GM03348 (cell line): ENCODE data around the gene KCND3.
"Not testable (repeated sequence)": the region's sequence is repeated elsewhere in the genome, so short reads cannot be mapped to it uniquely, and the experiment has no call there.

Experiments
- DNase-seq: peaks from one replicate; pipeline ENCODE4 v3.0.0; 2012; ENCODE audit warnings: low spot score

The KCND3 gene

DNA sequence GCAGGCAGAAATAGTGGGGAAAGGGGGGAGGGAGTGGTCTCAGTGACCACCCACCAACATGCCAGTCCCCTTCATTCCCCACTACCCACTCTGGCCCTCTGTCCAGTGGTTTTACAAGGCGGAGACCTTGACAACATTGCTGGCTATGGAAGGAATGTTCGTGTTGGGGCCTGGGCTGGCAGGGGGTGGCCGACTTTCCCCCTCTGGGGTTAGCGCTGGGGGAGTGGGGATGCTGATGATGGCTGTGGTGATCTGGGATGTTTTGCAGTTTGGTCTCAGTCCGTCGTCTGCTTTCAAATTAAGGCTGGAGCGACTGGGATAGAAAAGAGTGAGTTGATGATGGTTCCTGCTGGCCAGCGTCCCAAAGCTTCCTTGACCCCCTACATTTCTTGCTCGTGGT, 213.5 kb downstream of the KCND3 start:
- no peak for DNase-seq

GRCh38 chr1:111770916-111771315, 218.6 kb downstream of the KCND3 start:
- no peak for DNase-seq

- DNase-seq, result peak; percentile 58
Measured at GRCh38 chr1:111769517-111770146, 219.8 kb downstream of the KCND3 start.

- DNase-seq, result no peak
Measured at GRCh38 chr1:111768625-111769024, 220.8 kb downstream of the KCND3 start.

DNA sequence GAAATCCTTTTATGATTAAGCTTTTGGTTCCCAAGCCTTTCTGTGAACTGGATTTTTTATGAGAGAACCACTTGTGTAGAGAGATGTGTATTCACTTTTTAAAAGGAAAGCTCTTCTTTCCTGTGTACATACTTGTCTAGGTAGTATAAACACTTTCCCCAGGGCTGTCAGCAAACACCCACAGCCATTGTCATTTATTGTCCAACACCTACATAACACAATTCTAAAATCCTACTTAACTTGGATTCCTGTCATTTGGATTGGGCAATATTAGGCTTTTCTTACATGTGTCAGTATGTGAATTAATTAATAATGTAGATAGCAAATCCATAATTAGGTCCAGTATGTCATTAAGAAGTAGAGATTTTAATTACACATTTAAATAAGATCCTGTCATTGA, 221.4 kb downstream of the KCND3 start:
- no peak for DNase-seq

GRCh38 chr1:111762332-111762731, 227.1 kb downstream of the KCND3 start:
- DNase-seq, result no peak

- no peak for DNase-seq
Measured at GRCh38 chr1:111761717-111762116, 227.8 kb downstream of the KCND3 start.

- no peak for DNase-seq
Measured at GRCh38 chr1:111758373-111758772, 231.1 kb downstream of the KCND3 start.

GRCh38 chr1:111756124-111756513, 233.3 kb downstream of the KCND3 start:
- peak; percentile 57 for DNase-seq

- DNase-seq, result peak; percentile 98
Measured at GRCh38 chr1:111755331-111756123, 233.9 kb downstream of the KCND3 start, which contains the start of gene DDX20. Gene DDX20 (plus strand): TSS chr1:111755901. CDS start chr1:111755925, 24 bp downstream.

- peak; percentile 68 for DNase-seq
Measured at GRCh38 chr1:111754984-111755330, 234.5 kb downstream of the KCND3 start.

GRCh38 chr1:111751906-111752575, 237.4 kb downstream of the KCND3 start:
- no peak for DNase-seq

- DNase-seq, result no peak
Measured at GRCh38 chr1:111750856-111751255, 238.6 kb downstream of the KCND3 start.

GRCh38 chr1:111749628-111750027, 239.8 kb downstream of the KCND3 start:
- no peak for DNase-seq

- DNase-seq, result no peak
Measured at GRCh38 chr1:111747947-111748346, 241.5 kb downstream of the KCND3 start.

DNA sequence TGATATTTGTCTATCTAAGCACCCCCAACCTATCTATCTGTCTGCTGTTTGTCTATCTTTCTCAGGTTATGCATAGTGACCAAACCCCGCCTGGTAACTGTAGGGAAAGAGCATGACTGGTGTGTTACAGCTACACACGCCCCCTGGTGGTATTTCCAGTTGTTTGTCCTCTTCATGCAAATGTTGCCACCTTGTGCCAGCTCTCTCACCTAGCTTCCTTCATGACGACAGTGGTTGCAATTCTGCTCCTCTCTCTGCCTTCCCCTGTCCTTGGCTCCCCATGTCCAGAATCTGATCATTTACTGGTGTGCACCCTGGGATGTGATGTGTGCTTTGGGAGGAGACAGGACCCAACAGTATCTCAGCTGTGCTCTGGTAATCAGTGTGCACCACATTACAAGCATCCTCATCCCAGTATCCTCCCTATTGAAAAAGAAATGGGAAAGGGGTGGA, 242.2 kb downstream of the KCND3 start:
- peak; percentile 65 for DNase-seq

DNA sequence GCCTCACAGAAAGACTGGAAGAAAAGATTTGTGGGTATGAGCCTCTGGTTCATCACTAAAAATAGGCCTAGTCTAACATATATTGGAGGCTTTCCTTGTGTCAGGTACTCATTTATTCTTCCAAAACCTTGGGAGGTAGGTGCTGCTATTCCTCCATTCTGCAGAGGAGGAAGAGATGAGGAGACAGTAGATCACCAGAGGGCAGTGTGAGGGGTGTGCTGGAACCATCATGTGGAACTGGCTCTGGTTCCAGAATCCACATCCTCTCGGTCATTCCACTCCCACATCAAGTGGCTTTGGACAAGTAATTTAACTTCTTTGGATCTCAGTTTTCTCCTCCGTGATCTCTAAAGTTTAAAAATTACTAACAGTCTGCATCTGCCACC, 242.9 kb downstream of the KCND3 start:
- DNase-seq, result no peak

DNA sequence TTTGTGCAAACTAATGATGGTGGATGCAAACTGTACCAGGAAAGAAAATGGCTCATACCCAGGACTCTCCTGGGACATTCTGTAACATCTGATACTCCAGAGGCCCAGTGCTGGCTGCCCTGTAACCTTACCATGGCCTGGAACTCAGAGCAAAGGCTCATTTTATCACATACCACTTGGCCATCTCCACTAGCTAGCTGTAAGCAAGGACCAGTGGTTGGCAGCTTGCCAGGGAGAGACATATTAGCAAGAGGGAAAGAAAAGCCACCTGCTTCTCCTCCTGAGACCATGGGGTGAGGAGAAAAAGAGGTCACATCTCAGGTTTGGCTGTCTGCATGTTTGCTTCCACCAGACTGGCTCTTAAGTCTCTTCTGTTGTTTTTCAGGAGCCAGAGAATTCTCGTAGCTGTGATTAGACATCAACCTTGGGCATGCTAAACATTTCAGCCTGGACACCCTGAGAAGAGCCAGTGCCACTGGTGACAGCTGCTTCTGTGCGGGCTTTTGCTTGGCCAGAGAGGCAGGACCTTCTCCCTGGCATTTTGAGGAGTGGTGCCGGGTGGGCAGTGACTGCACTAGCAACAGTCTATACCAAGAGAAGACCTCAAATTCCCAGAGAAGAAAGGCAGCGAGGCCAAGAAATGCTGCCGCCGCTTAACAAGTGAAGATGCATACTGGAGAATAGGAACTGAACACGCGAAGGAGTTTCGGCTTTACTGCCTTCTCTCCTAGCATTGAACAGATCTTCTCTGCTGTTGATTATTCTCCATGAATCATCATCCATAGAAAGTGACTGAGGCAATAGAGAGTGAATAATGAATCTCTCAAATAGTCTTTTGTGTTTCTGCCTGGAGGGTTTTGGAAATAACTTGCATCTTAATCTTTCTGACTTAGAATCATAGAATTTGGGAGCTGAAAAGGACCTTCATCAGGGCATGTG, 243.5 kb downstream of the KCND3 start:
- no peak for DNase-seq

DNA sequence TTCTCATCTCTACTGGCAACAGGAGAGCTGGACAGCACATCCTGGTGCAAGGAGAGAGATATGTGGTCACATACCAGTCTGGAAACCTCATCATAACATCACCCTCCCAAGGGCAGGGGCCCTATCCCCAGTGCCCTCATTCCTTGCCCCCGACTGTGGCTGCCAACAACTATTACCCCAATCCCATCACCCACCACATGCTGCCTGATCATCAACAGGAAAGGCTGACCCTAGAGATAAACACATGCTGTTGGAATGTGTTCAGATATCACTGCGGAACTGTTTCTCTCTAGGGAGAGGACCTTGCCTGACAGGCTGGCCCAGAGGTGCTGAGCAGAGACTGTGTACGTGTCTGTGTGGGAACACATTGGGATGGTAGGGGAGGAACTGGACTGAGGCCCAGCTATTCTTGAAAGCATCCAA, 245.8 kb downstream of the KCND3 start:
- DNase-seq, result peak; percentile 50

DNA sequence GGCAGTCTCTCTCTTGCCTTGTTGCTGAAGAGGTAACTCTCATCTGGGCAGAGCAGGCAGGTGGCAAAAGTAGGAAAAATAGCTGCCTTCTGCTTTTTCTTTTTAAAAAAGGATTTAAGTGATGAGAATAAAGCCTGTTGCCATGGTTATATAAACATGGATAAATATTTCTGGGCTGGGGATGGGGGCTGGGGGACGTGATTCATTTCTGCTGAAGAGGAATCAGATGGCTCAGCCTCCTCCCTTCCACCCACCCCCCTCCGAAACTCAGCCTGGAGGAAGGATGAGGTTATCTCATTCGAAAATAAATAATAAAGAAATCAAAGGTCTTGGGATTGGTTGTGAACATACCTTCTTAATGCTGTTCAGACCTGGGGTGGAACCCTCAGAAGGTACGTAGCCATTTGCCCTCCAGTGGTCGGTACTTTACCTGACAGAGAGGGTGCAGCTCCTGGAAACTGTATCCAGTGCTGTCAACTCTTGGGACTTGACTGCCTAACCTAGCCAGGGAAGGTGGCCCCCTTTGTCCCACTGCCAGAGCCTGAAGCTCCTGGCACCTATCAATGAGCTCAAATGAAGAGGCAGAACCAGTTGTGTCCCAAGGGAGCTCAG, 246.4 kb downstream of the KCND3 start:
- no peak for DNase-seq

- DNase-seq, result not testable (repeated sequence)
Measured at GRCh38 chr1:111742292-111742691, 247.2 kb downstream of the KCND3 start.
